Adrenal gland (tissue), 12 donors: Measurements from ENCODE around the gene MORN1. TPM values are rescaled to one million over a fixed set of nuclear protein-coding genes. Genes with fewer than 3 reads are reported as not detected.

ENCODE experiments used
- DNase-seq, 7 donors: peaks; one replicate each; pipeline ENCODE4 v3.0.0-alpha.2; 2019 to 2020
- H3K27ac ChIP-seq, 5 donors: fragments of 200-600 bp; sonication (generic) in 4 of 5; 1 replicate in 3 of 5; 2 replicates in 2 of 5; pipeline versions ENCODE4 v1.5.1 to v1.8.0; 2016 to 2020; ENCODE audit warnings: mild to moderate bottlenecking in 1 of 5
- H3K27me3 ChIP-seq: fragments of 200-600 bp; 2 replicates; pipeline ENCODE4 v1.8.0; 2021
- H3K36me3 ChIP-seq, 2 donors: fragments of 200-600 bp; replicated peaks in 1 of 2; 1 replicate in 1 of 2; 2 replicates in 1 of 2; pipeline versions ENCODE4 v1.5.1 to v1.8.0; 2018 to 2022
- H3K4me1 ChIP-seq, 2 donors: fragments of 200-600 bp; replicated peaks in 1 of 2; 1 replicate in 1 of 2; 2 replicates in 1 of 2; pipeline versions ENCODE4 v1.5.1 to v1.8.0; 2018 to 2021
- H3K4me3 ChIP-seq, 4 donors: fragments of 200-600 bp; sonication (generic) in 3 of 4; one replicate each; pipeline ENCODE4 v1.5.1; 2016 to 2018
- H3K9me3 ChIP-seq, 3 donors: fragments of 200-600 bp; sonication (generic) in 1 of 3; replicated peaks in 1 of 3; 1 replicate in 2 of 3; 2 replicates in 1 of 3; pipeline versions ENCODE4 v1.5.1 to v1.8.0; 2016 to 2021
- CTCF ChIP-seq, 6 experiments: fragments of 450-650 bp in 4 of 6; fragments of 200-600 bp in 2 of 6; sonication (generic) in 1 of 6; IDR thresholded peaks; 1 replicate in 5 of 6; 2 replicates in 1 of 6; pipeline versions ENCODE4 v1.5.1 to v1.8.0; 2016 to 2021; ENCODE audit warnings: antibody characterized with exemption in 6 of 6, mild to moderate bottlenecking in 2 of 6, moderate library complexity in 1 of 6
- POLR2A ChIP-seq, 2 donors: fragments of 450-650 bp; IDR thresholded peaks; one replicate each; pipeline ENCODE4 v1.6.1; 2017; ENCODE audit warnings: antibody characterized with exemption in 2 of 2, mild to moderate bottlenecking in 2 of 2, moderate library complexity in 1 of 2
- WGBS, 4 donors: extraction: QIAGEN DNeasy Blood & Tissue Kit in 2 of 4; methylation state at CpG; one replicate each; pipeline versions ENCODE4 v1.1.5 to v1.1.7; 2013 to 2017; 5-methylcytosine and 5-hydroxymethylcytosine counted together
- intact Hi-C, 2 donors: fragments of 100-400 bp; cut with DNase I; formaldehyde crosslinking; loops; one replicate each; pipeline versions ENCODE4 v1.14.1 to v1.15.0; 2022 to 2023
- polyA plus RNA-seq, 3 donors: library from polyadenylated mRNA; stranded (reverse); fragments of 200-250 nt in 2 of 3; fragments of 350-450 nt in 1 of 3; fragmentation: Illumina TruSeq in 1 of 3; extraction: RNeasy Lipid Tissue Mini Kit (QIAGEN cat#74804) in 1 of 3; gene quantifications; one replicate each; pipeline ENCODE4 v1.2.3, GENCODE V29; 2013 to 2014
- total RNA-seq, 9 donors: library from RNA; depleted of rRNA in 4 of 9; stranded (reverse); fragments of >200 nt in 4 of 9; fragments of 120-200 nt in 1 of 9; fragmentation: NEBNext Ultra II Directional in 1 of 9; extraction: Animal tissue kit (Norgen Biotek cat#: 25700) in 1 of 9; gene quantifications; one replicate each; pipeline versions ENCODE4 v1.1.0 to v1.2.4, GENCODE V29; 2013 to 2023
- donor health status: healthy with polysubstance abuse.
- donor health status: Bipolar disorder and iron deficiency.
- donor health status: DM: yes; HTN: yes; CAD: no.
- donor health status: DM: no; HTN: no; CAD: no.
- donor health status: DM: no; HTN: no; CAD: no.
- donor health status: DM: yes; HTN: yes; CAD: no.

The MORN1 gene
- total and polyA plus RNA-seq, 12 donors, result 1.8 to 14.1 (median 8.7) TPM

- no peaks in the 10 kb centered on the region for H3K9me3 ChIP-seq
- H3K4me3 ChIP-seq, result no peak overlapping the region
- peaks cover 0 to 3% of the 10 kb centered on the region in 2 donors for H3K36me3 ChIP-seq
- H3K27me3 ChIP-seq, result no peaks in the 10 kb centered on the region
- no peak for TF ChIP-seq CTCF (IDR thresholded peaks at IDR 0.05)
- no peak for DNase-seq
- intact Hi-C loops, result no loop called here
- WGBS, 4 donors, result 34 to 54% (median 48%) methylated on average over 8 to 14 of the region's 14 CpGs
- peak overlapping the region in 2 of 5 donors; percentile 43 to 66 for H3K27ac ChIP-seq
- H3K4me1 ChIP-seq, result peaks cover 22 to 78% of the 10 kb centered on the region in 2 donors
Measured at GRCh38 chr1:2275796-2276536, 115.4 kb downstream of the MORN1 start.

GRCh38 chr1:2274929-2275475 lies 116.4 kb downstream of the MORN1 start:
- H3K36me3 ChIP-seq, result peaks cover 0 to 3% of the 10 kb centered on the region in 2 donors
- H3K27ac ChIP-seq, result peak overlapping the region in 2 of 5 donors; percentile 43 to 66
- no peak for DNase-seq
- no peaks in the 10 kb centered on the region for H3K27me3 ChIP-seq
- H3K4me3 ChIP-seq, result no peak overlapping the region
- TF ChIP-seq CTCF (IDR thresholded peaks at IDR 0.05), result no peak
- no peak for TF ChIP-seq POLR2A (IDR thresholded peaks at IDR 0.05)
- peaks cover 22 to 88% of the 10 kb centered on the region in 2 donors for H3K4me1 ChIP-seq
- no peaks in the 10 kb centered on the region for H3K9me3 ChIP-seq
- WGBS, 4 donors, result 65 to 81% (median 75%) methylated on average over 8 to 21 of the region's 21 CpGs
- intact Hi-C loops, result no loop called here

- peaks cover 0 to 3% of the 10 kb centered on the region in 2 donors for H3K36me3 ChIP-seq
- peaks cover 21 to 85% of the 10 kb centered on the region in 2 donors for H3K4me1 ChIP-seq
- intact Hi-C loops, result no loop called here
- WGBS, 4 donors, result 66 to 80% (median 74%) methylated on average over 17 to 24 of the region's 24 CpGs
- H3K9me3 ChIP-seq, result no peaks in the 10 kb centered on the region
- H3K4me3 ChIP-seq, result no peak overlapping the region
- peak overlapping the region in 2 of 5 donors; percentile 3 to 66 for H3K27ac ChIP-seq
- no peaks in the 10 kb centered on the region for H3K27me3 ChIP-seq
- DNase-seq, result no peak
- TF ChIP-seq CTCF (IDR thresholded peaks at IDR 0.05), result no peak
- TF ChIP-seq POLR2A (IDR thresholded peaks at IDR 0.05), result no peak
Measured at GRCh38 chr1:2274231-2274928, 117.0 kb downstream of the MORN1 start.

GRCh38 chr1:2273401-2274090 lies 117.8 kb downstream of the MORN1 start:
- peak overlapping the region in 2 of 5 donors; percentile 3 to 56 for H3K27ac ChIP-seq
- no peaks in the 10 kb centered on the region for H3K27me3 ChIP-seq
- no peaks in the 10 kb centered on the region for H3K9me3 ChIP-seq
- DNase-seq, result no peak
- H3K4me1 ChIP-seq, result peaks cover 12 to 80% of the 10 kb centered on the region in 2 donors
- WGBS, 4 donors, result 79 to 97% (median 87%) methylated on average over 6 to 29 of the region's 29 CpGs
- intact Hi-C loops, result no loop called here
- H3K36me3 ChIP-seq, result peaks cover 0 to 3% of the 10 kb centered on the region in 2 donors
- H3K4me3 ChIP-seq, result no peak overlapping the region
- no peak for TF ChIP-seq CTCF (IDR thresholded peaks at IDR 0.05)
- TF ChIP-seq POLR2A (IDR thresholded peaks at IDR 0.05), result no peak
